Colonic mucosa (tissue), 4 donors: Measurements from ENCODE around the gene FRMD3. TPM values are rescaled to one million over a fixed set of nuclear protein-coding genes. Genes with fewer than 3 reads are reported as not detected.

Experiments
- DNase-seq: peaks from one replicate; pipeline ENCODE4 v3.0.0-alpha.2; 2020
- H3K27ac ChIP-seq: fragments of 200-600 bp; one replicate; pipeline ENCODE4 v1.8.0; 2021
- H3K27me3 ChIP-seq: fragments of 200-600 bp; one replicate; pipeline ENCODE4 v1.8.0; 2021
- H3K36me3 ChIP-seq: fragments of 200-600 bp; one replicate; pipeline ENCODE4 v1.8.0; 2021
- H3K4me1 ChIP-seq: fragments of 200-600 bp; one replicate; pipeline ENCODE4 v1.8.0; 2021; ENCODE audit warnings: mild to moderate bottlenecking
- H3K4me3 ChIP-seq: fragments of 200-600 bp; one replicate; pipeline ENCODE4 v1.8.0; 2021
- H3K9ac ChIP-seq, 2 donors: one replicate each; pipeline ENCODE4 v1.7.0; 2013; ENCODE audit warnings: control low read depth in 2 of 2, low read depth in 2 of 2, low read length in 2 of 2
- H3K9me3 ChIP-seq: fragments of 200-600 bp; one replicate; pipeline ENCODE4 v1.8.0; 2021
- intact Hi-C: fragments of 100-400 bp; cut with DNase I; formaldehyde crosslinking; loops from one replicate; pipeline ENCODE4 v1.14.1; 2022
- total RNA-seq, 2 donors: library from RNA; stranded (reverse); fragmentation: NEBNext Ultra II Directional in 1 of 2; extraction: Animal tissue kit (Norgen Biotek cat#: 25700) in 1 of 2; gene quantifications; one replicate each; pipeline ENCODE4 v1.2.1, GENCODE V29; 2021
- TF ChIP-seq, protein P1 (sequence below): fragments of 200-600 bp; IDR thresholded peaks from one replicate; pipeline ENCODE4 v1.8.0; 2022; ENCODE audit warnings: antibody characterized with exemption, mild to moderate bottlenecking
- donor health status: healthy.
- donor health status: DM: no; HTN: no; CAD: no.
- donor health status: DM: no; HTN: no; CAD: no.

FRMD3 gene
- total RNA-seq, 2 donors from 2014 or later = 14.7 to 21.3 TPM

DNA sequence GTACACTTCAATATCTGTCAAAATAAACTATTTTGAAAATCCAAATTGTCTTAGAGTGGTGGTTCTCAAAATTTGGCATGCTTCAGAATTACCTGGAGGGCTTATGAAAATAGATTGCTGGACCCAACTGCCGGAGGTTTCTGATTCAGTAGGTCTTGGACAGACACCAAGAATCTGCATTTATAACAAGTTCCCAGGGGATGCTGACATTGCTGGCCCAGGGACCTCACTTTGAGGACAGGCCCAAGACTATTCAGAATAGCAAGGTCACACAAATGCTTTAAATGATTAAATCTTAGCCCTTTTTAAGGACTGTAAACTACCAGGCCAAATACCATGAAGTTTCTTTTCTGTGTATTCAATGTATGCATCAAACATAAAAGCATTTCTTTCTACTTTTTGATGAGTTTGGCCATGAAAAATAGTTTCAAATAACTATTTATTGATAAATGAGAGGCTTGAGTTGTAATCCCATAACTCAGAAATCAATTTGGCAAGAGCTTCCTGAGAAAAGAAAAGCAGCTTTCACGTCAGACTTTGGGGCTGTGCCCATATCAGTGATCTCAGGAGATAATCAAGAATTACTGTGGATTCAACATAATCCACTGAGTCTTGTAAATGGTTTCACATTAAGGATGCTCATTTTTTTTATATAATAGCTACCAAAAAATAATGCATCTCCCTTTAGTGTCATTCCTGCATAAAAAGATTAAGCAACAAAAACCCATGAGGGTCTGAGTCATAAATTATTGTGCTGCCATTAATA lies 191.4 kb downstream of the FRMD3 start:
- intact Hi-C loops = no loop called here
- Histone ChIP-seq H3K27me3 (no peaks in the 10 kb centered on the region), H3K27ac (no peak overlapping the region), H3K4me1 (no peaks in the 10 kb centered on the region), H3K9ac (no peak overlapping the region), H3K4me3 (no peak overlapping the region), H3K36me3 (no peaks in the 10 kb centered on the region), H3K9me3 (no peaks in the 10 kb centered on the region)
- DNase-seq = no peak
- TF ChIP-seq, protein P1, sequence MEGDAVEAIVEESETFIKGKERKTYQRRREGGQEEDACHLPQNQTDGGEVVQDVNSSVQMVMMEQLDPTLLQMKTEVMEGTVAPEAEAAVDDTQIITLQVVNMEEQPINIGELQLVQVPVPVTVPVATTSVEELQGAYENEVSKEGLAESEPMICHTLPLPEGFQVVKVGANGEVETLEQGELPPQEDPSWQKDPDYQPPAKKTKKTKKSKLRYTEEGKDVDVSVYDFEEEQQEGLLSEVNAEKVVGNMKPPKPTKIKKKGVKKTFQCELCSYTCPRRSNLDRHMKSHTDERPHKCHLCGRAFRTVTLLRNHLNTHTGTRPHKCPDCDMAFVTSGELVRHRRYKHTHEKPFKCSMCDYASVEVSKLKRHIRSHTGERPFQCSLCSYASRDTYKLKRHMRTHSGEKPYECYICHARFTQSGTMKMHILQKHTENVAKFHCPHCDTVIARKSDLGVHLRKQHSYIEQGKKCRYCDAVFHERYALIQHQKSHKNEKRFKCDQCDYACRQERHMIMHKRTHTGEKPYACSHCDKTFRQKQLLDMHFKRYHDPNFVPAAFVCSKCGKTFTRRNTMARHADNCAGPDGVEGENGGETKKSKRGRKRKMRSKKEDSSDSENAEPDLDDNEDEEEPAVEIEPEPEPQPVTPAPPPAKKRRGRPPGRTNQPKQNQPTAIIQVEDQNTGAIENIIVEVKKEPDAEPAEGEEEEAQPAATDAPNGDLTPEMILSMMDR = no peak

DNA sequence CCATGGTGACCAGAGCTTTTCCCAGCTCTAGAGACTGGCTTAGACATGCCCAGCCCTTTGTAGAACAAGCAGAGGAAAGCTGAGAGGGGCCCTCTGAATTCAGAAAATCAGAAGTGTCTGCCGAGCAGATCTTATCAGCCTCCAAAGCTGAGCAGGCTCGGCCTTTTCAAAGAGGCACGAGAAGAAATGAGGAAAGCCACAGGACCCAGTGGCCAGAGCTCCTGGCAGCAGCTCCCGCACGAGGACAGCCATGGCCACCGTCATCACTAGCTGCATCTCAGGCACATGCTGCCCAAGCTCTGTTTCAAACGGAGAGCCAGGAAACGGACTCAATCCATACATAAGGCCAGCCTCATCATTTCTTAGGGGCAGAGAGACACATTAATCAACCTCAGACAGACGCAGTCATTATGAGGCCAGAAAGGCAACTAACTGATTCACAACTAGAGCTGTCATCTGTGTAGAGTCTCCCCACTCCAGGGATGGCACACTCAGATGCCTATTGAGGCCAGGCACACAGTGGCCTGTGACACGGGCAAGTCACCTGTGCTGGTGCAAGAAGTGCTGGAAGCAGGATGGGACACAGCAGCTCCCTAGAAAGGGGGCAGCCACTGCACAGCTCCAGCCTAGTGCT lies 194.7 kb downstream of the FRMD3 start:
- H3K36me3 ChIP-seq = no peaks in the 10 kb centered on the region
- no peak for DNase-seq
- no peaks in the 10 kb centered on the region for H3K4me1 ChIP-seq
- TF ChIP-seq, protein P1 = no peak
- intact Hi-C loops = no loop called here
- no peaks in the 10 kb centered on the region for H3K9me3 ChIP-seq
- no peaks in the 10 kb centered on the region for H3K27me3 ChIP-seq
- no peak overlapping the region for H3K9ac ChIP-seq
- no peak overlapping the region for H3K4me3 ChIP-seq
- no peak overlapping the region for H3K27ac ChIP-seq

- H3K4me1 ChIP-seq = no peaks in the 10 kb centered on the region
- H3K36me3 ChIP-seq = no peaks in the 10 kb centered on the region
- intact Hi-C loops = no loop called here
- DNase-seq = no peak
- H3K27ac ChIP-seq = no peak overlapping the region
- no peak overlapping the region for H3K9ac ChIP-seq
- no peaks in the 10 kb centered on the region for H3K27me3 ChIP-seq
- H3K4me3 ChIP-seq = no peak overlapping the region
- no peaks in the 10 kb centered on the region for H3K9me3 ChIP-seq
- TF ChIP-seq, protein P1 = no peak
Observed at GRCh38 chr9:83342731-83343130, 195.5 kb downstream of the FRMD3 start.

DNA sequence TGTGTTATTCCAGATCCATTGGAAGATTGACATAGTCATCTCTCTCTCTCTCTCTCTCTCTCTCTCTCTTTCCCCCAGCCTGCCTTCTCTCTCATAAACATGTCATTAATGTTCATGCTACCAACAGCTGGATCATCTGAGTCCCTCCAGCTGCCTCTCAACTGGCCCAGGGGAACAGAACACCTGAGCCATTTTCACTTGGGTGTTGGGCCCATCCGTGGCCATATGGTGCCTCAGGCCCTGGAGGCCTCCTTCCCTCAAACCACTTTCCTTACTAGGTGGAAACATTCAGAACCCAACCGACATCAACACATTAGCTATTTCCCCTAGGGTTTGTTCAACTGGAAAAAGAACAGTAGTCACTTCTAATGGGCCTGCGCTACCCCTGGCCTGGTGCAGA lies 196.2 kb downstream of the FRMD3 start:
- no peak overlapping the region for H3K4me3 ChIP-seq
- H3K27me3 ChIP-seq = no peaks in the 10 kb centered on the region
- intact Hi-C loops = no loop called here
- TF ChIP-seq, protein P1 = no peak
- H3K9ac ChIP-seq = no peak overlapping the region
- no peaks in the 10 kb centered on the region for H3K9me3 ChIP-seq
- no peaks in the 10 kb centered on the region for H3K4me1 ChIP-seq
- no peak for DNase-seq
- H3K27ac ChIP-seq = no peak overlapping the region
- no peaks in the 10 kb centered on the region for H3K36me3 ChIP-seq

DNA sequence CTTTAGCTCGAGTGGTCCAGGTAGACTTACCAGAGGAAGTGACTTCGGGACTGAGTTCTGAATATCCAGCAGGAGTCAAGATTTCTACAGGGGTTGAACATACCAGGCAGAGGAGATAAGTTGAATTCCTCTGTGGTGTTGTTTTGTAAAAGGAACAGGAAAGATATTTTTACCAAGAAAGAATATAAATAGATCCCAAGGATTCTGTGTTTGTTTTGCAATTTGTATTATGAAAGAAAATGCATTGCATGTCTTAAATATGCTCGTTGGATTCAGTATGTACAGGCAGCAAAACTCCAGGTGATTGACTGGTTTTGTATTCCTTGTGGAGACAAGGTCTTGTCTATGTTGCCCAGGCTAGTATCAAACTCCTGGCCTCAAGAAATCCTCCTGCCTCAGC lies 197.8 kb downstream of the FRMD3 start:
- intact Hi-C loops = no loop called here
- H3K4me3 ChIP-seq = no peak overlapping the region
- no peaks in the 10 kb centered on the region for H3K27me3 ChIP-seq
- no peak overlapping the region for H3K27ac ChIP-seq
- H3K36me3 ChIP-seq = no peaks in the 10 kb centered on the region
- no peaks in the 10 kb centered on the region for H3K9me3 ChIP-seq
- DNase-seq = no peak
- TF ChIP-seq, protein P1 = no peak
- H3K4me1 ChIP-seq = no peaks in the 10 kb centered on the region
- no peak overlapping the region for H3K9ac ChIP-seq
